ENCODE data around the gene SLIT3. TPM values are rescaled to one million over a fixed set of nuclear protein-coding genes. Genes with fewer than 3 reads are reported as not detected.

Gene SLIT3
- total RNA-seq, 1 experiment from 2014 or later = 0.10 TPM

DNA sequence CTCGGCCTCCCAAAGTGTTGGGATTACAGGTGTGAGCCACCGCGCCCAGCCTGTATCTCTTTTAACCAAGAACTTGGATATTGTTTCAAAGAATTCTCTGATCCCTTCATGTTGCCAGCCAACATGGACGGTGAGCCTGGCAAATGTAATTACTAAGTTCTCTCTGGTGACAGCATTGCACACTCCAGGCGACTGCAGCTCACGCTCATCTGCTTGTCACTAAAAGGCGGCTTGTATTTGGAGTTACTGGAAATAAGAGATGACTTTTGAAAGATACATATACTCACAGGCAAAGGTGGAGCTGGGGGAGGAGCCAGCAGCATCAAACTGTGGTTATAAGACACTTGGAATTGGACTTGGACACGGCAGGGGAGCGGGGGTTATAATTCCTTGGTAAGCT lies 172.3 kb downstream of the SLIT3 start:
- DNase-seq (ENCODE audit: low read depth, low spot score) = no peak
- Histone ChIP-seq H4K20me1 (ENCODE audit: insufficient read depth) (no peaks in the 10 kb centered on the region), H3K27ac (ENCODE audit: low read depth, low read length) (no peak overlapping the region), H3K4me3 (replicated peaks in 1 of 2; ENCODE audit: low read depth in 1 of 2, low read length in 2 of 2) (no peak overlapping the region), H3K4me1 (ENCODE audit: control insufficient read depth in 1 of 2, insufficient read depth in 2 of 2, low read length in 2 of 2) (no peaks in the 10 kb centered on the region), H3K9ac (ENCODE audit: low read length) (no peak overlapping the region), H2AFZ (ENCODE audit: low read depth, low read length, poor library complexity, severe bottlenecking) (no peak overlapping the region), H3K79me2 (ENCODE audit: insufficient read depth, low read length) (no peaks in the 10 kb centered on the region), H3K36me3 (ENCODE audit: control insufficient read depth in 1 of 2, insufficient read depth in 2 of 2, low read length in 2 of 2) (no peaks in the 10 kb centered on the region), H3K27me3 (ENCODE audit: insufficient read depth, low read length) (peaks cover 32% of the 10 kb centered on the region; the same call in 1 of the 2 replicates), H3K4me2 (ENCODE audit: low read length) (no peak overlapping the region), H3K9me2 (ENCODE audit: insufficient read depth) (no peaks in the 10 kb centered on the region), H3K9me3 (ENCODE audit: control insufficient read depth in 1 of 2, insufficient read depth in 1 of 2, low read depth in 1 of 2, low read length in 2 of 2) (no peaks in the 10 kb centered on the region)
- no peak for ATAC-seq
- CTCF ChIA-PET = no interaction called here
- RAD21 ChIA-PET (ENCODE audit: low non-redundant PET in 1 of 2, low total read pairs in 2 of 2, uncharacterized antibody in 2 of 2, unreplicated experiment in 2 of 2) = no interaction called here
- TF ChIP-seq, protein P1, sequence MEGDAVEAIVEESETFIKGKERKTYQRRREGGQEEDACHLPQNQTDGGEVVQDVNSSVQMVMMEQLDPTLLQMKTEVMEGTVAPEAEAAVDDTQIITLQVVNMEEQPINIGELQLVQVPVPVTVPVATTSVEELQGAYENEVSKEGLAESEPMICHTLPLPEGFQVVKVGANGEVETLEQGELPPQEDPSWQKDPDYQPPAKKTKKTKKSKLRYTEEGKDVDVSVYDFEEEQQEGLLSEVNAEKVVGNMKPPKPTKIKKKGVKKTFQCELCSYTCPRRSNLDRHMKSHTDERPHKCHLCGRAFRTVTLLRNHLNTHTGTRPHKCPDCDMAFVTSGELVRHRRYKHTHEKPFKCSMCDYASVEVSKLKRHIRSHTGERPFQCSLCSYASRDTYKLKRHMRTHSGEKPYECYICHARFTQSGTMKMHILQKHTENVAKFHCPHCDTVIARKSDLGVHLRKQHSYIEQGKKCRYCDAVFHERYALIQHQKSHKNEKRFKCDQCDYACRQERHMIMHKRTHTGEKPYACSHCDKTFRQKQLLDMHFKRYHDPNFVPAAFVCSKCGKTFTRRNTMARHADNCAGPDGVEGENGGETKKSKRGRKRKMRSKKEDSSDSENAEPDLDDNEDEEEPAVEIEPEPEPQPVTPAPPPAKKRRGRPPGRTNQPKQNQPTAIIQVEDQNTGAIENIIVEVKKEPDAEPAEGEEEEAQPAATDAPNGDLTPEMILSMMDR (IDR thresholded peaks at IDR 0.05 in 2 of 3, conservative IDR thresholded peaks at IDR 0.05 in 1 of 3; ENCODE audit: borderline replicate concordance in 1 of 3, insufficient read depth in 1 of 3, low read depth in 2 of 3, low read length in 2 of 3) = no peak
- TF ChIP-seq SP1 (IDR thresholded peaks at IDR 0.05; ENCODE audit: low read depth) (no peak), EZH2phosphoT487 (IDR thresholded peaks at IDR 0.05; ENCODE audit: borderline replicate concordance) (no peak), CEBPB (IDR thresholded peaks at IDR 0.05; ENCODE audit: low read depth) (no peak), SRF (IDR thresholded peaks at IDR 0.05; ENCODE audit: low read depth) (no peak), EGR1 (IDR thresholded peaks at IDR 0.05; ENCODE audit: low read depth) (no peak), JUND (IDR thresholded peaks at IDR 0.05) (no peak), TCF7L2 (IDR thresholded peaks at IDR 0.05; ENCODE audit: borderline replicate concordance, extremely low read depth, insufficient read depth, insufficient read length) (no peak), ELF1 (IDR thresholded peaks at IDR 0.05; ENCODE audit: borderline replicate concordance, low read depth) (no peak), YY1 (IDR thresholded peaks at IDR 0.05; ENCODE audit: extremely low read depth, insufficient replicate concordance, low read depth, low read length) (no peak), CBX3 (IDR thresholded peaks at IDR 0.05; ENCODE audit: low read depth) (no peak), SIN3A (IDR thresholded peaks at IDR 0.05; ENCODE audit: low read depth) (no peak), RAD21 (IDR thresholded peaks at IDR 0.05; ENCODE audit: low read depth) (no peak)
- TF ChIP-seq, protein P2, sequence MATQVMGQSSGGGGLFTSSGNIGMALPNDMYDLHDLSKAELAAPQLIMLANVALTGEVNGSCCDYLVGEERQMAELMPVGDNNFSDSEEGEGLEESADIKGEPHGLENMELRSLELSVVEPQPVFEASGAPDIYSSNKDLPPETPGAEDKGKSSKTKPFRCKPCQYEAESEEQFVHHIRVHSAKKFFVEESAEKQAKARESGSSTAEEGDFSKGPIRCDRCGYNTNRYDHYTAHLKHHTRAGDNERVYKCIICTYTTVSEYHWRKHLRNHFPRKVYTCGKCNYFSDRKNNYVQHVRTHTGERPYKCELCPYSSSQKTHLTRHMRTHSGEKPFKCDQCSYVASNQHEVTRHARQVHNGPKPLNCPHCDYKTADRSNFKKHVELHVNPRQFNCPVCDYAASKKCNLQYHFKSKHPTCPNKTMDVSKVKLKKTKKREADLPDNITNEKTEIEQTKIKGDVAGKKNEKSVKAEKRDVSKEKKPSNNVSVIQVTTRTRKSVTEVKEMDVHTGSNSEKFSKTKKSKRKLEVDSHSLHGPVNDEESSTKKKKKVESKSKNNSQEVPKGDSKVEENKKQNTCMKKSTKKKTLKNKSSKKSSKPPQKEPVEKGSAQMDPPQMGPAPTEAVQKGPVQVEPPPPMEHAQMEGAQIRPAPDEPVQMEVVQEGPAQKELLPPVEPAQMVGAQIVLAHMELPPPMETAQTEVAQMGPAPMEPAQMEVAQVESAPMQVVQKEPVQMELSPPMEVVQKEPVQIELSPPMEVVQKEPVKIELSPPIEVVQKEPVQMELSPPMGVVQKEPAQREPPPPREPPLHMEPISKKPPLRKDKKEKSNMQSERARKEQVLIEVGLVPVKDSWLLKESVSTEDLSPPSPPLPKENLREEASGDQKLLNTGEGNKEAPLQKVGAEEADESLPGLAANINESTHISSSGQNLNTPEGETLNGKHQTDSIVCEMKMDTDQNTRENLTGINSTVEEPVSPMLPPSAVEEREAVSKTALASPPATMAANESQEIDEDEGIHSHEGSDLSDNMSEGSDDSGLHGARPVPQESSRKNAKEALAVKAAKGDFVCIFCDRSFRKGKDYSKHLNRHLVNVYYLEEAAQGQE (IDR thresholded peaks at IDR 0.05; ENCODE audit: low read depth) = no peak
- TF ChIP-seq, protein P3, sequence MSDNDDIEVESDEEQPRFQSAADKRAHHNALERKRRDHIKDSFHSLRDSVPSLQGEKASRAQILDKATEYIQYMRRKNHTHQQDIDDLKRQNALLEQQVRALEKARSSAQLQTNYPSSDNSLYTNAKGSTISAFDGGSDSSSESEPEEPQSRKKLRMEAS (IDR thresholded peaks at IDR 0.05) = no peak
- TF ChIP-seq, protein P4, sequence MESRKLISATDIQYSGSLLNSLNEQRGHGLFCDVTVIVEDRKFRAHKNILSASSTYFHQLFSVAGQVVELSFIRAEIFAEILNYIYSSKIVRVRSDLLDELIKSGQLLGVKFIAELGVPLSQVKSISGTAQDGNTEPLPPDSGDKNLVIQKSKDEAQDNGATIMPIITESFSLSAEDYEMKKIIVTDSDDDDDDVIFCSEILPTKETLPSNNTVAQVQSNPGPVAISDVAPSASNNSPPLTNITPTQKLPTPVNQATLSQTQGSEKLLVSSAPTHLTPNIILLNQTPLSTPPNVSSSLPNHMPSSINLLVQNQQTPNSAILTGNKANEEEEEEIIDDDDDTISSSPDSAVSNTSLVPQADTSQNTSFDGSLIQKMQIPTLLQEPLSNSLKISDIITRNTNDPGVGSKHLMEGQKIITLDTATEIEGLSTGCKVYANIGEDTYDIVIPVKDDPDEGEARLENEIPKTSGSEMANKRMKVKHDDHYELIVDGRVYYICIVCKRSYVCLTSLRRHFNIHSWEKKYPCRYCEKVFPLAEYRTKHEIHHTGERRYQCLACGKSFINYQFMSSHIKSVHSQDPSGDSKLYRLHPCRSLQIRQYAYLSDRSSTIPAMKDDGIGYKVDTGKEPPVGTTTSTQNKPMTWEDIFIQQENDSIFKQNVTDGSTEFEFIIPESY (IDR thresholded peaks at IDR 0.05; ENCODE audit: extremely low read depth, insufficient replicate concordance, low read length) = no peak
- TF ChIP-seq, protein P5, sequence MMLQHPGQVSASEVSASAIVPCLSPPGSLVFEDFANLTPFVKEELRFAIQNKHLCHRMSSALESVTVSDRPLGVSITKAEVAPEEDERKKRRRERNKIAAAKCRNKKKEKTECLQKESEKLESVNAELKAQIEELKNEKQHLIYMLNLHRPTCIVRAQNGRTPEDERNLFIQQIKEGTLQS (IDR thresholded peaks at IDR 0.05) = no peak
- POLR2A ChIA-PET = no interaction called here
- intact Hi-C loops (cut with micrococcal nuclease) = no loop called here
- BruUV-seq (replicated peaks) = no TSS peak

Measured in HCT116 (cell line).